MG63 (cell line): ENCODE data around the gene TMEM204. TPM values are rescaled to one million over a fixed set of nuclear protein-coding genes. Genes with fewer than 3 reads are reported as not detected.

Source experiments
- DNase-seq: peaks from one replicate; pipeline ENCODE4 v3.0.0-alpha.2; 2020
- H3K27me3 ChIP-seq: fragments of 250-450 bp; sonication (Bioruptor Pico); 2 replicates; pipeline ENCODE4 v1.5.1; 2020; ENCODE audit warnings: mild to moderate bottlenecking, moderate library complexity
- H3K36me3 ChIP-seq: fragments of 250-450 bp; sonication (Bioruptor Pico); 2 replicates; pipeline ENCODE4 v1.5.1; 2020; ENCODE audit warnings: mild to moderate bottlenecking, moderate library complexity
- H3K4me3 ChIP-seq: fragments of 250-450 bp; sonication (Bioruptor Pico); 2 replicates; pipeline ENCODE4 v1.5.1; 2020; ENCODE audit warnings: mild to moderate bottlenecking, moderate library complexity
- H3K9me3 ChIP-seq: fragments of 250-450 bp; sonication (Bioruptor Pico); 2 replicates; pipeline ENCODE4 v1.5.1; 2020; ENCODE audit warnings: mild to moderate bottlenecking, moderate library complexity
- total RNA-seq: library from RNA; depleted of rRNA; stranded (reverse); fragments of >200 nt; shearing (Covaris generic); gene quantifications from 2 replicates; pipeline ENCODE4 v1.2.3, GENCODE V29; 2014; ENCODE audit warnings: low replicate concordance

TMEM204 gene
- total RNA-seq, 1 experiment from 2014 or later: 1.7 TPM

DNA sequence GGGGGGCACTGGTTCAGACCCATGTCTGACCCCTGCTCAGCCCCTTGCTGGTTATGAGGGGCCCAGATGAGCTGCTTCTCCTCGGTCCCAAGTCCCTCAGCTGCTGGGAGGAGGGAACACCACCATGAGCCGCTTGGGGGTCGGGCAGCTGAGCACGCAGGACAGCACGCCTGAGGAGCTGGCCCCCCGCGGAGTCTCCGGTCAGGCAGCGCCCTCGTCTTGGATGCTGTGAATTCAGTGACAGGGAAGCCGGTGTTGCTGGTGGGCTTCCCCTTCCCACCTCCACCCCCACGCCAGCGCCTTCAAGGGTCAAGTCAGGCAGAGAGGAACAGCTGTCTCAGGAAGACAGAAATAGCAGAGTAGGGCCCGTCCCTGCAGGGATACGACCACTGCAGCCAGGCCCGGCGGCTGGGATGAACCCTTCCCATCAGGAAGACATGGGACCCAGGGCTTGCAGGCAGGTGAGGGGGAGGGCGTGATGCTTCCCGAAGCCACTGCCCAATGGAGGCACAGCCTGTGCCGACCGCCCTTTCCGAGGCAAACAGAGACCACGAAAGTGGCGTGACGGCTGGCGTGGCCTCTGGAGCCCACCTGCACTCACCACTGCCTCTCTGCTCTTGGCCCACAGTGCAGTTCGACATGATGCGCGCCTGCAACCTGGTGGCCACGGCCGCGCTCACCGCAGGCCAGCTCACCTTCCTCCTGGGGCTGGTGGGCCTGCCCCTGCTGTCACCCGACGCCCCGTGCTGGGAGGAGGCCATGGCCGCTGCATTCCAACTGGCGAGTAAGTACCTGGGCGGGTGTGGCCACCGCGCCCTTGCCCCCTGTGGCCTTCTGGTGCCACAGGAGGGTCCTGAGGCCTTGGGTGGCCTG is 8.1 kb downstream of the TMEM204 start:
- Histone ChIP-seq H3K27me3 (no peaks in the 10 kb centered on the region), H3K36me3 (peaks cover 2% of the 10 kb centered on the region; the same call in 1 of the 2 replicates), H3K9me3 (no peaks in the 10 kb centered on the region), H3K4me3 (no peak overlapping the region)
- DNase-seq: no peak

DNA sequence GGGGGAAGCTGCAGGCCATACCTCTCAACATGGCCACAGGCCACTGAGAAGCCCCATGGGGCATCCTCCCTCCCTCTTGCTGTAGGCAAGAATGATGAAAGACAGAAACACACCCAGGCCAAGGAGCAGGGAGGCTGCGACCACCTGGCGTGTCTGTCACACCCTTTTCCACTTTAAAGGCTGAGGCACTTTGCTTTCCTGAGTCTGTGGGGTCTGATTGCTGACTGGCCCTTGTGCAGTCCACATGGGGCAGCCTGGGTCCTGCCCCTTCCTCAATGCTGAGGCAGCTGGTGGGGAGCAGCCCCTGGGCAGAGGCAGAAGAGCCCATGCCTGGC is 8.7 kb downstream of the TMEM204 start:
- no peak overlapping the region for H3K4me3 ChIP-seq
- H3K27me3 ChIP-seq: no peaks in the 10 kb centered on the region
- H3K36me3 ChIP-seq: peaks cover 2% of the 10 kb centered on the region; the same call in 1 of the 2 replicates
- no peak for DNase-seq
- no peaks in the 10 kb centered on the region for H3K9me3 ChIP-seq

DNA sequence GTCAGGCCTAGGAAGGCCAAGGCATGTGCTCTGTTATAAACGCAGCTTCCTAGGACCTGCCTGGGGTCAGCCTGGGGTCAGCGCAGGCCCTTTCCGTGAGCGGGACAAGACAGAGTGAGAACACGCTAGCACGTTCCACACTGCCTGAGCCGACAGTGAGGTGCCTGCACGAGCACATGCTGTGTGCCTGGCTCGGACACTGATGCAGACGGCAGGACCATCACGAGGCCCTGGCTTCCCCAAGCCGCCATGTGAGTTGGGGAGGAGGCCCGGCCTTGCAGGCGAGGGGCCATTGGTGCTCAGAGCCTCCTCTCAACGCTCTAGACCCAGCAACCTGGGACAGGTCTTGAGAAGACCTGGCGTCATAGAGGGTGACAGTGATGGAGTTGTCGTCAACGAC is 9.1 kb downstream of the TMEM204 start:
- H3K9me3 ChIP-seq: no peaks in the 10 kb centered on the region
- H3K4me3 ChIP-seq: no peak overlapping the region
- no peak for DNase-seq
- H3K36me3 ChIP-seq: peaks cover 2% of the 10 kb centered on the region; the same call in 1 of the 2 replicates
- H3K27me3 ChIP-seq: no peaks in the 10 kb centered on the region

DNA sequence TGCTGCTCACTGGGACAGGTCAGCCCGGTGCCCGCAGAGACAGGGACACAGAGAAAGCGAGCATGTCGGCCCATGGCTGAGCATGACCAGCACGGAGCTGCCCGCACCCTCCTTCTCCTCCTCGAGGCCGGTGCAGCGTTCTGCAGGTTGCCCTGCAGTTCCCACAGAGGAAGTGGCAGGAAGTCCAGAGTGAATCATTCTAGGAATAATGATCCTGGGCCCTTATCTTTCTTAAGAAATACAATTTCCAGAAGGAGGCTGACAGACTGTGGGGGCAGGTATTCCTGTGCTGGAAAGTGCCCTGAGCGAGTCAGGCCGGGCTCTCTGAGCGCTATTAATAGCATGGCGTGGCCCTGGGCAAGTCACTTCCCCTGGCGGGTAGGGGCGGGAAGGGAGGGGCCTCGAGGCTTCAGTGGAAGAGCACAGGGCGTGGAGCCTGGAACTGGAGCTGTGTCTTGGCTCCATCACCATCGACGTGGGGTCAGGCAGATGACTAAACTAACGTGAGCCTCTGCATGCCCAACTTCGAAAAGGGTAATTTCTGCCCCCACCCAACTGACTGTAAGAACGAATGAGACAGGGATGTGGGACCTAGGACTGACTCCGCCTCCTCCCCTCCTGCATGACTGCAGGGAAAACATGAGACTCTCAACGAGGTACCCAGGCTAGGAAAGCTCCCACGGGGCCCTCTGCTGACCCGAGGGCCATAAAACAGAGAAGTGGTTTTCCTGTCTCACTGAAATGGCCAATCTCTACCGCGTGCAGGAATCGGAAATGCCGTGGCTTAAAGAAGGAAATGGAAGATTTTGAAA is 9.8 kb downstream of the TMEM204 start:
- DNase-seq: peak; percentile 66
- Histone ChIP-seq H3K36me3 (peaks cover 2% of the 10 kb centered on the region; the same call in 1 of the 2 replicates), H3K27me3 (no peaks in the 10 kb centered on the region), H3K4me3 (no peak overlapping the region), H3K9me3 (no peaks in the 10 kb centered on the region)

DNA sequence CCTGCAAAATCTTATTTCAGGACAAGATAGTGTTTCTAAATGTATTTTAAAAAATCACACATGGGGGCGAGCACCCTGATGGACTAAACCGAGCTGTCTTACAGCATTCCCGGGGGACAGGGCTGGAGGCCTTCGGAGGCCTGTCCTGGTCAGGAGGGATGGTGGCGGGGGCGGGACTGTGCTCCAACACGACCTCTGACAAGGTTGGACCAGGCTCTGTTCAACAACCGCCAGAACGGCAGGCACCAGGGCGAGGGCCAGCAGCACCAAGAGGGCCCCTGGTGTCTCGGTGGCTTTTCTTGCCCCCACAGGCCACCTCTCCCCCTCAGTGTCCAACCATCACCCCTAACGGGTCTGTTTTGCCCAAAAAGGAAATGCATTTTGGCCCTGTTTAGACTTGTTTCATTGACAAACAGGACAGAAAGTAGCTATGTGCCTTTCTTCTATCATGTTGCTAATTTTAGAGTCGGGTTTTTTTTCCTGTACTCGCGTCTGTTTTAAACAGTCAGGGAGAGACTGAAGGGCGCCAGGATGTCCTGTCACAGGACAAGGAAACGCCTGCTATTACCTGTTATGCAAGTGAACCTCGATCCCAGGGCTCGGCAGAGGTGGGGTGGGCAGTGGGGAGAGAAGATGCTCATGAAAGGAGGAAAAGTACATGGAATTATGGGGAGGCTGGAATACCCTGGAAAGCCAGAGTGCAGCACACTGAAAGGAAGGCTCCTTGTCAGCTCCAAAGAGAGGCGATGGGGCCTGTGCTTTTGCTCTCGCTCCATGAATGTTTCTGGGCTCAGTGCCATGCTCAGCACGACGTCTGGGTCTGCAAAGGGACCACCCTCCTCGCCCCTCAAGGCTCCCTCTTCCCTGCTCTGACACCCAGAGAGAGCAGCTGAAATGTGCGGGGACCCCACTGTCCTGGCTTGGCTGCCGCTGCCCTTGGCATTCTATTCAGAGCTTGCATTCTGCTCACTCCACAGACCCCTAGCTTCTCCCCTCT is 11.9 kb downstream of the TMEM204 start:
- Histone ChIP-seq H3K27me3 (no peaks in the 10 kb centered on the region), H3K36me3 (peaks cover 2% of the 10 kb centered on the region; the same call in 1 of the 2 replicates), H3K9me3 (no peaks in the 10 kb centered on the region), H3K4me3 (no peak overlapping the region)
- no peak for DNase-seq

DNA sequence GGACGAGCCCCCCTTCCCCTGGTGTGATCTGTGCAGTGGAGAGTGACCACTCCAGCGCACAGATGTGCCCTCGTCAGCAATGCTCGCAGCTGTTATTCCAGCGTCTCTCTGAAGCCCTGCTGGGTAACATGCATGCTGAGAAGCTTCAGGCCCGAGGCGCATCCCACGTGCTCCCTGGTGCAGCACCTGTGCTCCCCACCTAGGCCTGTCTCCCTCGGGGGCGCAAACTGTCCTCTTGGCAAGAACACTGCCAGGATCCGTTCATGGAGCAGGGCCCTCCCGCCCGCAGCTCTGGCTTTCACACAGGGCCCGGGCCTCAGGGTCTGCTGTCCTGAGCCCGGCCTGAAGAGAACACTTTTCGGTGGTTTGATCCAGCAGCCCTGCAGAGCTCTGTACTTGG is 13.0 kb downstream of the TMEM204 start:
- H3K27me3 ChIP-seq: no peaks in the 10 kb centered on the region
- H3K9me3 ChIP-seq: no peaks in the 10 kb centered on the region
- no peak overlapping the region for H3K4me3 ChIP-seq
- peaks cover 2% of the 10 kb centered on the region; the same call in 1 of the 2 replicates for H3K36me3 ChIP-seq
- DNase-seq: no peak

DNA sequence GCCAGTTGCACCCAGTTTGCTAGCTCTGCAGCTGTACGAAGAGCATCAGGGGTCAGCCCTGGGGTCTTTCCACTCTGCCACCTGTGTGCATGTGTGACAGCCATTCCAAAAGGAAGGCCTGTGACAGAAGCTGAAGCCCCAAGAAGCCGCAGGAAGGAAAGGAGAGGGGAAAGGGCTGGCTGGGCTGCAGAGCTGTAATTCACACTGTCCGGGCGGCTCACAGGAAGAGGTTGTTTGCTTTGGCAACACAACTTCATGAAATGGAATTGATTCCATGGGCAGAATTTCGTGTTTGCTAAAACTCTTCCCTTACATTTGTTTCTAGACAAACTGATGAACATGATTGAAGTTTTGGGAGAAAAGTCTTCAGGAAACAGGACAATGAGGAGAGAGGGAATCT is 14.8 kb downstream of the TMEM204 start:
- Histone ChIP-seq H3K27me3 (no peaks in the 10 kb centered on the region), H3K36me3 (peaks cover 6% of the 10 kb centered on the region; the same call in 1 of the 2 replicates), H3K9me3 (no peaks in the 10 kb centered on the region), H3K4me3 (no peak overlapping the region)
- no peak for DNase-seq

DNA sequence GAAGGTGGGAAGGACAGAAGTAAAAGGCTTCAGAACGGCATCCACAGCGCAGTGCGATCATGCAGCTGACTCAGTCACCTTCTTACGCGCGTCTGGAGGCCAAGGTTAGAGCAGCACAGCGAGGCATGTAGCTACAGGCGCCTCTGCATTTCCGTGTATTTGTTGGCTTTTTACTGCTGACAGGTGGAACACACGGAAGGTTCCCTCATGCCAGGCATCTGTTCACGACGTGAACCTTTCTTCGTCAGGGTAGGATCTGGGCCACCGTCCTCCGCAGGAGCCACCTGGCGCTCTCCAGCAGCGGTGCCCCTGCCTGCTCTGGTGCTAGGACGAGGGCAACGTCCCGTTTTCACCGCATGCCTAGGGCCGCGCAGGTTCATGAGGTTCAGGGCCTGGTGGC is 15.3 kb downstream of the TMEM204 start:
- Histone ChIP-seq H3K4me3 (no peak overlapping the region), H3K27me3 (no peaks in the 10 kb centered on the region), H3K36me3 (peaks cover 4% of the 10 kb centered on the region; the same call in 1 of the 2 replicates), H3K9me3 (no peaks in the 10 kb centered on the region)
- DNase-seq: no peak

DNA sequence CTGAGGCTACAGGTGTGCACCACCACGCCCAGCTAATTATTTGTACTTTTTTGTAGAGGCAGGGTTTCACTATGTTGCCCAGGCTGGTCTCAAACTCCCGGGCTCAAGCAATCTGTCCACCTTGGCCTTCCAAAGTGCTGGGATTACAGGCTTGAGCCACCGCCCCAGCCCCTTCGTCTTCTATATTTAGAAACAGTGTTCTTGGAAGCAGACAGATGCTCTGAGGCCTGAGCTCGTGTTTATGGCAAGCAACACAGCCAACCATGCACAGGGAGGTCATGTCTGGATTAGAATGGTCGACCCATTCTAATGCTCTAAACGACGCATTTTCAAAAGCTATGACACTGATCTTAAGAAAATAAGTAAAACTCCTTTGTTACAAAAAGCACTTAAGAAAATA is 16.6 kb downstream of the TMEM204 start:
- peaks cover 4% of the 10 kb centered on the region for H3K36me3 ChIP-seq
- no peaks in the 10 kb centered on the region for H3K27me3 ChIP-seq
- no peaks in the 10 kb centered on the region for H3K9me3 ChIP-seq
- DNase-seq: no peak
- H3K4me3 ChIP-seq: no peak overlapping the region

DNA sequence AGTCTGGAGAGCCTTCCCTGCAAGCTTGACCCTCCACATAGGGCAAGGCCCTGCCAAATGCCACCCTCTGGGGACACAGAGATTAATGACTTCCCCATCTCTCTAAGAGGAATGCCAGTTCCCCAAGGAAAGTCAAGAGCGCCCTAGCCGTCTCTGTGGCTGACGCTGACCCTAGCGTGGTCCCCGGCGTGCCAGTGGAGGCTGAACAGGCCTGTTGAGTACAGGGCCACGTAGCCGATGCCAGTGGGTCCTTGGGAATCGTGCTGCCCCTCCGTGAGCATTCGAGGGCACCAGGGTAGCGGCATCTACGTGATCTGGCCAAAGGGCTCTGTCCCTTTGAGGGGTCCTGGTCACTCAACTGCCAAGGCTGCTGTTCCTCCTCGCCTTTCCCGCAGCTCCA is 17.2 kb downstream of the TMEM204 start:
- no peak overlapping the region for H3K4me3 ChIP-seq
- no peaks in the 10 kb centered on the region for H3K27me3 ChIP-seq
- H3K36me3 ChIP-seq: peaks cover 4% of the 10 kb centered on the region
- DNase-seq: no peak
- H3K9me3 ChIP-seq: no peaks in the 10 kb centered on the region

DNA sequence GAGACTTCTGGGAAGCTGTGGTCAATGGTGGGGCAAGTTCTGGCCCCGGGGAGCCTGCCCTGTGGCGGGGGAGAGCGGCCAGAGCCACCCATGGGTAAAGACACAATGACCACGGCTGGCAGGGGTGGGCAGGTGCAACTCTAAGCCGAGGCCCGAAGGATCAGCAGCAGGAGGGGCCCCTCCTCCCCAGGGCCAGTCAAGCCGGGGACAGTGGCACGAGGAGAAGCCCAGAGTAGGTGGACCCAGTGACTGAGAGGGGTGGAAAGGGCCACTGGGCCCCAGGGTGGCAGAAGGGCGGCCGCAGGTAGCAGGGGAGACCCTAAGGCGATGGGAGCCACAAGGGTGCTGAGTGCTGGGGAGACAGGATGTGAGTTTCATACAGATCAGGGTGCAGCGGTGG is 17.7 kb downstream of the TMEM204 start:
- Histone ChIP-seq H3K27me3 (no peaks in the 10 kb centered on the region), H3K36me3 (peaks cover 4% of the 10 kb centered on the region), H3K9me3 (no peaks in the 10 kb centered on the region), H3K4me3 (no peak overlapping the region)
- no peak for DNase-seq

DNA sequence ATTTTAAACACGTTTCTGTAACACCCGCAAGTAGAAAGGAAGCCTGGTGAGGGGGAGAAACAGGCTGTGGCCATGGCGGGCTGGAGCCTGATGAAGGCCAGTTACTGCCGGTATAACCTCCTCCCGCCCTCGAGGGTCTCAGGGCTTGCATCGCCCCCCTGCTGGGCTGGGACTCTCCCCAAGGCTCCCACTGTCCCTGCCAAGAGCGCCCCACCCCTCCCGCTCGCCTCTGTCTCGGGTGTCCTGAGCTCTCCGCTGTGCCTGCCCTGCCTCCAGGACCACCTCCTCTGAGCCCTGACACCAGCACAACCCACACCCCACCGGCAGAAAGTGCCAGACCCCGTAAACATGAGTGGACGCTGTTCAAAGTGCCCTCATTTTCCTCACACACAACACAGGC is 18.7 kb downstream of the TMEM204 start:
- Histone ChIP-seq H3K9me3 (no peaks in the 10 kb centered on the region), H3K36me3 (peaks cover 7% of the 10 kb centered on the region), H3K4me3 (no peak overlapping the region), H3K27me3 (no peaks in the 10 kb centered on the region)
- no peak for DNase-seq

DNA sequence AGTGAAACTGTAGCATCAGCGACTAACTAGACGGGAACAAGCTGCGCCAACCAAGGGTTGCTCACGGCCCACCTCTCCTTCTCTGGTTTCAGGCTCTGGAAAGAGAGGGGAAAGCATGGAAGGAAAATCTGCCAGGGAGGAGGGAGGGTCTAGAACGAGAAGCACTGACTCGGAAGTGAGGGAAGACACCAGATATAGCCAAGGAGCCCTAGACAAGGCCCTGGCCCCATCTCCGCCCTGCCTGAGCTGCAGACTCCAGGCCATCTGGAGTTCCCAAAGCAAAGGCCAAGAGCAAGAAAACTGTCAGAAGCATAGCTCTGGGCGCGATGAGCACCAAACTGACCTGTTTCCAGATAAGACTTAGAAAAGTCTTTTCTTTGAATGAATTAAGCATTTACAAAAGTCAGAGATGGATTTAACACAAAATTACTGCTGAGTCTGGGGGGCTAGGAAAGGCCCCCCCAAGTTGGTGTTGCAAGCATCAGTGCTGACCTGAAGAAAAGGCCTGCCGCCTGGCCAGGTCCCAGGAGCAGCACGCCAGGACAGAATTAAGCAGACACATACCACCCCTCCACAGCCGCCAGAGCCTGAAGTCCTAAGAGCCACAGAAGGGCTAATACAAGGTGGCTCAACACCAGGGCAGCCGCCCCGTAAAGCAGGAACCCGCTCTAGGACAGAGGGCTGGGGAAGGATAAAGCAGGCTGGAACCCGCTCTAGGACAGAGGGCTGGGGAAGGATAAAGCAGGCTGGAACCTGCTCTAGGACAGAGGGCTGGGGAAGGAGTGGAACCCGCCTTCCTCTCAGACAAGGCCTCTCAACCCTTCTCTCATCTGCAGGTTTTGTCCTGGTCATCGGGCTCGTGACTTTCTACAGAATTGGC is 20.7 kb downstream of the TMEM204 start:
- Histone ChIP-seq H3K36me3 (peaks cover 13% of the 10 kb centered on the region), H3K27me3 (no peaks in the 10 kb centered on the region), H3K9me3 (no peaks in the 10 kb centered on the region), H3K4me3 (no peak overlapping the region)
- no peak for DNase-seq

DNA sequence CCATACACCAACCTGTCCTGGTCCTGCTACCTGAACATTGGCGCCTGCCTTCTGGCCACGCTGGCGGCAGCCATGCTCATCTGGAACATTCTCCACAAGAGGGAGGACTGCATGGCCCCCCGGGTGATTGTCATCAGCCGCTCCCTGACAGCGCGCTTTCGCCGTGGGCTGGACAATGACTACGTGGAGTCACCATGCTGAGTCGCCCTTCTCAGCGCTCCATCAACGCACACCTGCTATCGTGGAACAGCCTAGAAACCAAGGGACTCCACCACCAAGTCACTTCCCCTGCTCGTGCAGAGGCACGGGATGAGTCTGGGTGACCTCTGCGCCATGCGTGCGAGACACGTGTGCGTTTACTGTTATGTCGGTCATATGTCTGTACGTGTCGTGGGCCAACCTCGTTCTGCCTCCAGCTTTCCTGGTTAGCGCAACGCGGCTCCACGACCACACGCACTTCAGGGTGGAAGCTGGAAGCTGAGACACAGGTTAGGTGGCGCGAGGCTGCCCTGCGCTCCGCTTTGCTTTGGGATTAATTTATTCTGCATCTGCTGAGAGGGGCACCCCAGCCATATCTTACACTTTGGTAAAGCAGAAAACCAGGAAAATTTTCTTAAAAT is 21.5 kb downstream of the TMEM204 start:
- no peak overlapping the region for H3K4me3 ChIP-seq
- no peaks in the 10 kb centered on the region for H3K27me3 ChIP-seq
- no peaks in the 10 kb centered on the region for H3K9me3 ChIP-seq
- peaks cover 13% of the 10 kb centered on the region for H3K36me3 ChIP-seq
- no peak for DNase-seq

DNA sequence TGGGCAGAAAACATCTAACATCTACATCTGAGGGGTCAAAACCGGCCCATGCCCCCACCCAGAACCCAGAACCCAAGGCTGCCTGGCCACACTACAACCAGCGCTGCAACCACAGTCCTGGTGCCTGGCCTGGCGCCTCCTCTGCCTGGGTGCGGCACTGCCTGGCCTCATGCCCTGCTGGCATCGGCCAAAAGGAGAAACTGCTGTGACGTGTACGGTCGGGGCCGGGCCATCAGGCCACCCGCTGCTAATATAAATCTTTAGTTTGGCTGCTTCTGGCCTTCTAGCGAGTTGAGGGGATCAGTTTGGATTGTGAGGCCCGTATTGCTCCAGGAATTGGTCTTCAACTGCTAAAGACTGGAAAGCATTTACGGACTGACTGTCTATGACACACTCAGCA is 22.8 kb downstream of the TMEM204 start:
- H3K9me3 ChIP-seq: no peaks in the 10 kb centered on the region
- no peaks in the 10 kb centered on the region for H3K27me3 ChIP-seq
- no peak overlapping the region for H3K4me3 ChIP-seq
- H3K36me3 ChIP-seq: peaks cover 15% of the 10 kb centered on the region
- peak; percentile 84 for DNase-seq
